Activated T-helper 2 cell treated with anti-CD3 and anti-CD28 coated beads, Interferon-gamma antibody, Interleukin-2, Interleukin-4, amounts not matched to agents 10 μg/mL and 5 μg/mL and 100 μg/mL, durations not matched to agents 14 hours and 24 hours and 36 hours (primary cell): ENCODE measurements around the gene KCNJ16. TPM values are rescaled to one million over a fixed set of nuclear protein-coding genes. Genes with fewer than 3 reads are reported as not detected.

Source experiments
- DNase-seq: peaks from one replicate; pipeline ENCODE4 v3.0.0; 2021; ENCODE audit warnings: low spot score
- H3K27ac Mint-ChIP-seq: one replicate; pipeline ENCODE4 v1.8.0; 2021; ENCODE audit warnings: mixed read lengths
- H3K27me3 Mint-ChIP-seq: one replicate; pipeline ENCODE4 v1.8.0; 2021; ENCODE audit warnings: low read depth, mixed read lengths
- H3K36me3 Mint-ChIP-seq: one replicate; pipeline ENCODE4 v1.8.0; 2021; ENCODE audit warnings: low read depth, mixed read lengths
- H3K4me1 Mint-ChIP-seq: one replicate; pipeline ENCODE4 v1.8.0; 2021; ENCODE audit warnings: low read depth, mixed read lengths
- H3K4me3 Mint-ChIP-seq: one replicate; pipeline ENCODE4 v1.8.0; 2021; ENCODE audit warnings: low read depth, mild to moderate bottlenecking, moderate library complexity, mixed read lengths
- H3K9me3 Mint-ChIP-seq: one replicate; pipeline ENCODE4 v1.8.0; 2021; ENCODE audit warnings: mixed read lengths
- intact Hi-C: fragments of 100-400 bp; cut with micrococcal nuclease; formaldehyde crosslinking; loops from one replicate; pipeline ENCODE4 v1.15.1; 2023
- total RNA-seq: library from RNA; stranded (reverse); gene quantifications from 2 replicates; pipeline ENCODE4 v1.2.3, GENCODE V29; 2022

The KCNJ16 gene
- total RNA-seq, 1 donor from 2014 or later: not detected

- Mint-ChIP-seq H3K4me3 (no peak overlapping the region), H3K9me3 (no peaks in the 10 kb centered on the region), H3K27me3 (no peaks in the 10 kb centered on the region), H3K4me1 (peaks cover 5% of the 10 kb centered on the region), H3K27ac (no peak overlapping the region), H3K36me3 (no peaks in the 10 kb centered on the region)
- DNase-seq: no peak
- intact Hi-C loops: loop anchor here (2.0 kb wide), 1 partner anchor 29 kb away; no protein-coding TSS in a partner anchor
Measured at GRCh38 chr17:70107441-70107840, 32.4 kb downstream of the KCNJ16 start.

GRCh38 chr17:70107904-70108565, 33.0 kb downstream of the KCNJ16 start:
- Mint-ChIP-seq H3K27me3 (no peaks in the 10 kb centered on the region), H3K27ac (no peak overlapping the region), H3K36me3 (no peaks in the 10 kb centered on the region), H3K4me1 (peaks cover 5% of the 10 kb centered on the region), H3K4me3 (no peak overlapping the region), H3K9me3 (no peaks in the 10 kb centered on the region)
- intact Hi-C loops: loop anchor here (2.0 kb wide), 1 partner anchor 29 kb away; no protein-coding TSS in a partner anchor
- no peak for DNase-seq

DNA sequence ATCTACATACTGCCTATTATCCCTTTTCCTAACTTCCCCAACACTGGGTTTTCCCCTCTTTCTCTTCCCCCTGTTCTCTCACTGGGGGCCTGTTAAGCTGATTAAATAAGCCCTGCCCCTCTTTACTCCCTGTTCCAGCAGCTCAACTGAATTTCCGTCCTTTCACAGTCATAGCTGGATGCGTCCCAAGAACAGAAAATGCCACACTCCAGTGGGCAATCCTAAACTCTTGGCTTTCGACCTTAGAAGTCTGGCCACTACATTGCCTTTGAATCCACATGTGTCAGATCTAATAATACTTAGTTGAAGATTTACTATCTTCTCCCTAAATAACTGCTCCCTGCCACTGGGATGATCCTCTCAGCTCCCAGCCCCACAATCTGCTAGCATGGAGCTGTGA, 34.5 kb downstream of the KCNJ16 start:
- intact Hi-C loops: no loop called here
- Mint-ChIP-seq H3K9me3 (no peaks in the 10 kb centered on the region), H3K36me3 (no peaks in the 10 kb centered on the region), H3K27ac (no peak overlapping the region), H3K4me3 (no peak overlapping the region), H3K27me3 (peaks cover under 1% of the 10 kb centered on the region), H3K4me1 (peaks cover 5% of the 10 kb centered on the region)
- DNase-seq: no peak

- no peak overlapping the region for H3K27ac Mint-ChIP-seq
- no peaks in the 10 kb centered on the region for H3K36me3 Mint-ChIP-seq
- intact Hi-C loops: no loop called here
- peaks cover 4% of the 10 kb centered on the region for H3K27me3 Mint-ChIP-seq
- no peaks in the 10 kb centered on the region for H3K9me3 Mint-ChIP-seq
- peaks cover 3% of the 10 kb centered on the region for H3K4me1 Mint-ChIP-seq
- DNase-seq: no peak
- H3K4me3 Mint-ChIP-seq: no peak overlapping the region
Measured at GRCh38 chr17:70110443-70110880, 35.4 kb downstream of the KCNJ16 start.

DNA sequence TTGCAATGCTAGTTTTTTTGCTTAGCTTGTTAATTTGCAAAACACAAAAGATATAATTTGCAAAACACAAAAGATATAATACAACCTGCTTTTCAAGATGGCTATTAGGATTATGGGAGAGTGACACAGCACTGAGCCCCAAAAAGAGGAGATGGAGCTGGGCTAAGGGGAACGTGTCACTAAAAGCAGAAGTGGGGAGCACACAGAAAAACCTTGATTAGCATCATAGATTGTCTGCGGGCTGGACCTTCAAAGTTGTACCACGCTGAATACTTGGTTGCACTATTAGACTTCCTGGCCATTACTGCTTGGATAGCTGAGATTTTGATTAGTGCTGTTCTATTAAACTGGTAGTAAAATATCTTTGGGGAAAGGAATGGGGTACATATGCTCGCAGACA, 36.2 kb downstream of the KCNJ16 start:
- Mint-ChIP-seq H3K9me3 (no peaks in the 10 kb centered on the region), H3K27me3 (peaks cover 4% of the 10 kb centered on the region), H3K4me1 (peaks cover 3% of the 10 kb centered on the region), H3K36me3 (no peaks in the 10 kb centered on the region), H3K4me3 (no peak overlapping the region), H3K27ac (no peak overlapping the region)
- DNase-seq: no peak
- intact Hi-C loops: no loop called here

DNA sequence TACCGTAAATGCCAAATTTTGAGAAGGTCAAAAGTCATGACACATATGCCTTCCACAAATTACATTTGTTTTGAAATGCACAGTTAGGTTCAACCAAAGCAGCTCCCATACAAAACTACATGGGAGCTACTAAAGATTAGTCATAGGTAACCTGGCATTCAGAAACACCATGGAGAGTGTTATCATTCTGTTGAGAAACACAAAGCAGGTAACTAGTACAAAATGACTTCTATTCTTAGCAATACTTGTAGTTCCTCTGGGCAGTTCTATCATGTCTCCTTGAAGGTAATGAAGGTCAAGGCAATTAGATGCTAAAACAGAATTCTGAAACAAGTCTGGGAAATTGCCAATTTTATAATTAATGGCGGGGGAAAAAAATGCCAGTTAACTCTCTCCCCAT, 39.4 kb downstream of the KCNJ16 start:
- DNase-seq: no peak
- no peak overlapping the region for H3K27ac Mint-ChIP-seq
- intact Hi-C loops: no loop called here
- no peak overlapping the region for H3K4me3 Mint-ChIP-seq
- H3K36me3 Mint-ChIP-seq: no peaks in the 10 kb centered on the region
- no peaks in the 10 kb centered on the region for H3K4me1 Mint-ChIP-seq
- peaks cover 4% of the 10 kb centered on the region for H3K27me3 Mint-ChIP-seq
- no peaks in the 10 kb centered on the region for H3K9me3 Mint-ChIP-seq

- intact Hi-C loops: no loop called here
- H3K27ac Mint-ChIP-seq: no peak overlapping the region
- no peaks in the 10 kb centered on the region for H3K36me3 Mint-ChIP-seq
- peaks cover 4% of the 10 kb centered on the region for H3K27me3 Mint-ChIP-seq
- DNase-seq: no peak
- H3K9me3 Mint-ChIP-seq: no peaks in the 10 kb centered on the region
- H3K4me3 Mint-ChIP-seq: no peak overlapping the region
- no peaks in the 10 kb centered on the region for H3K4me1 Mint-ChIP-seq
Measured at GRCh38 chr17:70115126-70115525, 40.1 kb downstream of the KCNJ16 start.

GRCh38 chr17:70116919-70117318, 41.9 kb downstream of the KCNJ16 start:
- no peak for DNase-seq
- H3K4me3 Mint-ChIP-seq: no peak overlapping the region
- H3K27ac Mint-ChIP-seq: no peak overlapping the region
- intact Hi-C loops: no loop called here
- no peaks in the 10 kb centered on the region for H3K4me1 Mint-ChIP-seq
- H3K9me3 Mint-ChIP-seq: no peaks in the 10 kb centered on the region
- peaks cover 6% of the 10 kb centered on the region for H3K27me3 Mint-ChIP-seq
- H3K36me3 Mint-ChIP-seq: no peaks in the 10 kb centered on the region

DNA sequence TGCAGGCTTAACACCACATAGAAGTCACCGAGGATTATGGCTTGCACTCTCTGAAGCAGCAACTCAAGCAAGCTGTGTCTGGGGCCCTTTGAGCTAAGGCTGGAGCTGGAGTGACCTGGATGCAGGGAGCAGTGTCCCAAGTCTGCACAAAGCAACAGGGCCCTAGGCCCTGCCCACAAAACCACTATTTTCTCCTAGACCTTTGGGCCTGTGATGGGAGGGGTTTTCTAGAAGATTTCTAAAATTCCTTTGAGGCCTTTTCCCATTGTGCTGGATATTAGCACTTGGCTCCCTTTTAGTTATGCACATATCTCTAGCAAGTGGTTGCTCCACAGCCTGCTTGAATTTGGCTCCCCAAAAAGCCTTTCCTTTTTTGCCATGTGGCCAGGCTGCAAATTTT, 44.5 kb downstream of the KCNJ16 start:
- intact Hi-C loops: no loop called here
- no peaks in the 10 kb centered on the region for H3K9me3 Mint-ChIP-seq
- DNase-seq: no peak
- H3K27me3 Mint-ChIP-seq: peaks cover 5% of the 10 kb centered on the region
- no peaks in the 10 kb centered on the region for H3K36me3 Mint-ChIP-seq
- H3K4me1 Mint-ChIP-seq: peaks cover 7% of the 10 kb centered on the region
- H3K27ac Mint-ChIP-seq: no peak overlapping the region
- H3K4me3 Mint-ChIP-seq: no peak overlapping the region

DNA sequence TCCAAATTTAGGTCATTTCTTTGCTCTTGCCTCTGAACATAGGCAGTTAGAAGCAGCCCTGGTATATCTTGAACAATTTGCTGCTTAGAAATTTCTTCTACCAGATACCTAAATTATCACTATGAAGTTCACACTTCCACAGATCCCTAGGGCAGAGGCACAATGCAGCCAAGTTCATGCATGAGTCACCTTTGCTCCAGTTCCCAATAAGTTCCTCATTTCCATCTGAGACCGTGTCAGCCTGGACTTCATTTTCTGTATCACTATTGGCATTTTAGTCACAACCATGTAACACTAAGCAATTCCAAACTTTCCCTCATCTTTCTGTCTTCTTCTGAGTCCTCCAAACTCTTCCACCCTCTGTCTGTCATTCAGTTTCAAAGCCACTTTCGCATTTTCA, 45.0 kb downstream of the KCNJ16 start:
- no peak overlapping the region for H3K4me3 Mint-ChIP-seq

GRCh38 chr17:70120425-70120824, 45.4 kb downstream of the KCNJ16 start:
- DNase-seq: no peak

More for the DNA sequence above, 45.0 kb downstream of the KCNJ16 start:
- no peaks in the 10 kb centered on the region for H3K36me3 Mint-ChIP-seq
- DNase-seq: no peak
- intact Hi-C loops: no loop called here
- H3K27ac Mint-ChIP-seq: no peak overlapping the region
- H3K4me1 Mint-ChIP-seq: peaks cover 9% of the 10 kb centered on the region
- no peaks in the 10 kb centered on the region for H3K9me3 Mint-ChIP-seq
- peaks cover 2% of the 10 kb centered on the region for H3K27me3 Mint-ChIP-seq

GRCh38 chr17:70121126-70121525, 46.1 kb downstream of the KCNJ16 start:
- peaks cover 9% of the 10 kb centered on the region for H3K4me1 Mint-ChIP-seq
- peaks cover 2% of the 10 kb centered on the region for H3K27me3 Mint-ChIP-seq
- no peaks in the 10 kb centered on the region for H3K36me3 Mint-ChIP-seq
- no peaks in the 10 kb centered on the region for H3K9me3 Mint-ChIP-seq
- intact Hi-C loops: no loop called here
- no peak for DNase-seq
- no peak overlapping the region for H3K4me3 Mint-ChIP-seq
- no peak overlapping the region for H3K27ac Mint-ChIP-seq

More at GRCh38 chr17:70120425-70120824, 45.4 kb downstream of the KCNJ16 start:
- H3K36me3 Mint-ChIP-seq: no peaks in the 10 kb centered on the region
- peaks cover 2% of the 10 kb centered on the region for H3K27me3 Mint-ChIP-seq
- no peak overlapping the region for H3K27ac Mint-ChIP-seq
- H3K9me3 Mint-ChIP-seq: no peaks in the 10 kb centered on the region
- no peak overlapping the region for H3K4me3 Mint-ChIP-seq
- intact Hi-C loops: no loop called here
- H3K4me1 Mint-ChIP-seq: peaks cover 9% of the 10 kb centered on the region

DNA sequence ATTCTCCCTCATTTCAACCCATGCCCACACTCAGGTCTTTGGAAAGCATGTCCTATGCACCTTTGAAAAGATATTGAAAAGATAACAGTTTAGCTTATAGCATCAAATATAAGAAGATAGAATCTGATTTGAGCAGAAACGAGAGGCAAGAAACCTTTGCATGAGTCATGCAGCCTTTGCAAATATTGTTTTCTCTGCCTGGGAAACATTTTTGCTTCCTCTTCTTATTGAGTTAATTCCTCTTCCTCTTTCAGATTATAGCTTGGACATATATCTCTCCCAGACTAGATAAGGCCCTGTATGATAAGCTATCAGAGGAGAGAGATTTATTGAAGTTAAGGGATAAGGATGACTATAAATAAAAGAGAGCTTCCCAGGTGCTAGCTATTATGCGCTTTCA, 48.2 kb downstream of the KCNJ16 start:
- H3K9me3 Mint-ChIP-seq: peaks cover 4% of the 10 kb centered on the region
- no peak overlapping the region for H3K4me3 Mint-ChIP-seq
- H3K36me3 Mint-ChIP-seq: no peaks in the 10 kb centered on the region
- no peak for DNase-seq
- intact Hi-C loops: no loop called here
- peaks cover 2% of the 10 kb centered on the region for H3K27me3 Mint-ChIP-seq
- H3K27ac Mint-ChIP-seq: no peak overlapping the region
- peaks cover 9% of the 10 kb centered on the region for H3K4me1 Mint-ChIP-seq
